Esophagus muscularis mucosa (tissue), 4 donors: ENCODE results near the gene CARM1. TPM values are rescaled to one million over a fixed set of nuclear protein-coding genes. Genes with fewer than 3 reads are reported as not detected.

Experiments used
- DNase-seq: peaks from one replicate; pipeline ENCODE4 v3.0.0-alpha.2; 2017; ENCODE audit errors: extremely low spot score
- H3K27ac ChIP-seq, 4 donors: fragments of 200-600 bp; sonication (generic); replicated peaks in 1 of 4; 1 replicate in 3 of 4; 2 replicates in 1 of 4; pipeline ENCODE4 v1.5.1; 2016 to 2019; ENCODE audit warnings: mild to moderate bottlenecking in 1 of 4
- H3K27me3 ChIP-seq, 4 donors: fragments of 200-600 bp; sonication (generic); one replicate each; pipeline versions ENCODE4 v1.5.1 to v1.6.0; 2016 to 2019
- H3K36me3 ChIP-seq, 4 donors: fragments of 200-600 bp; sonication (generic); one replicate each; pipeline ENCODE4 v1.5.1; 2016 to 2019
- H3K4me1 ChIP-seq, 4 donors: fragments of 200-600 bp; sonication (generic); one replicate each; pipeline ENCODE4 v1.5.1; 2016 to 2019
- H3K4me3 ChIP-seq, 4 donors: fragments of 200-600 bp; sonication (generic); 1 replicate in 2 of 4; 2 replicates in 2 of 4; pipeline ENCODE4 v1.5.1; 2016 to 2019; ENCODE audit warnings: mild to moderate bottlenecking in 4 of 4, moderate library complexity in 1 of 4
- H3K9me3 ChIP-seq, 4 donors: fragments of 200-600 bp; sonication (generic); 1 replicate in 3 of 4; 2 replicates in 1 of 4; pipeline ENCODE4 v1.5.1; 2016 to 2019
- CTCF ChIP-seq, 3 experiments: fragments of 200-600 bp in 2 of 3; fragments of 450-650 bp in 1 of 3; sonication (generic) in 2 of 3; IDR thresholded peaks; one replicate each; pipeline ENCODE4 v1.5.1; 2017 to 2019; ENCODE audit warnings: antibody characterized with exemption in 3 of 3, mild to moderate bottlenecking in 2 of 3, moderate library complexity in 1 of 3
- EP300 ChIP-seq: sonication (generic); formaldehyde crosslinking; IDR thresholded peaks from one replicate; pipeline ENCODE4 v1.6.1; 2017; ENCODE audit warnings: antibody characterized with exemption
- POLR2A ChIP-seq: fragments of 450-650 bp; IDR thresholded peaks from one replicate; pipeline ENCODE4 v1.6.1; 2017; ENCODE audit warnings: antibody characterized with exemption, moderate library complexity, mild to moderate bottlenecking, low read depth
- POLR2AphosphoS5 ChIP-seq, 2 donors: sonication (generic); formaldehyde crosslinking; IDR thresholded peaks; one replicate each; pipeline ENCODE4 v1.6.1; 2017; ENCODE audit warnings: antibody characterized with exemption in 2 of 2
- WGBS: methylation state at CpG from one replicate; pipeline ENCODE4 v1.1.5; 2018; 5-methylcytosine and 5-hydroxymethylcytosine counted together
- intact Hi-C: fragments of 100-400 bp; cut with DNase I; formaldehyde crosslinking; loops from one replicate; pipeline ENCODE4 v1.15.1; 2023
- total RNA-seq, 4 donors: library from RNA; depleted of rRNA; stranded (reverse); fragments of >200 nt; gene quantifications; one replicate each; pipeline versions ENCODE4 v1.1.0 to v1.2.1, GENCODE V29; 2016

Gene CARM1
- total RNA-seq, 4 donors from 2014 or later: 24.9 to 43.5 (median 30.6) TPM

DNA sequence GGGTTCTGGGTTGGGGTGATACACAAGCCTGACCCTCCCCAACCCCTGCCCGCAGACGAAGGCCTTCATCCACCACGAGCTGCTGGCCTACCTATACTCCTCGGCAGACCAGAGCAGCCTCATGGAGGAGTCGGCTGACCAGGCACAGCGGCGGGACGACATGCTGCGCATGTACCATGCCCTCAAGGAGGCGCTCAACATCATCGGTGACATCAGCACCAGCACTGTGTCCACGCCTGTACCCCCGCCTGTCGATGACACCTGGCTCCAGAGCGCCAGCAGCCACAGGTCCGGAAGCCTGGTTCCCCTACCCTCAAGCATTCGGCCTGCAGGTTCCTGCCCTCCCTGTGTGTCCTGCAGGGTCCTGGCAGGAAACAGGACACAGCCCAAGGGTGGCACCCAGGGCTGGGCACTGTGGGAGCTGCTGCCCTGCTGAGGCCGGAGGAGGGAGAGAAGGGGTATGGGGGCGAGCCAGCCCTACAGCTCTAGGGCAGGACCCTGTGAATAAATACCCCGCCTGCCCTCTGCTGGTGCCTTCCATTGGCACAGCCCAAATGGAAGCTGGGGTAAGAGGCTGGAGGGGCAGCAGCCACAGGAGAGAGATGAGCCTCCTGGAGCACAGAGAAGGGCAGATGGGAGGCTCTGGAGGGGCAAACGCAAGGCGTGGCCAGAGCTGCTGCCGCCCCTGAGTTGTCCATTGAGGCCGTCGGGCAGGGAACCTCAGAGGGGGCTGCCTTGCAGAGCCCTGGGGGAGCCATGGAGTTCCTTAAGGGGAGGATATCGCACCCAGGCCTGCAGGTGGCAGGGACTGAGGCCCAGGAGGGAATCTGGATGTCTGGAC, 42.2 kb upstream of the CARM1 start:
- Histone ChIP-seq H3K36me3 (peaks cover 57 to 96% (median 93%) of the 10 kb centered on the region in 4 donors), H3K9me3 (no peaks in the 10 kb centered on the region), H3K27me3 (no peaks in the 10 kb centered on the region), H3K27ac (no peak overlapping the region), H3K4me1 (no peaks in the 10 kb centered on the region), H3K4me3 (no peak overlapping the region)
- WGBS: 94% methylated on average over 22 of the region's 26 CpGs
- TF ChIP-seq CTCF (IDR thresholded peaks at IDR 0.05) (no peak), POLR2A (no peak), EP300 (no peak), POLR2AphosphoS5 (IDR thresholded peaks at IDR 0.05) (no peak)
- intact Hi-C loops: no loop called here
- no peak for DNase-seq

GRCh38 chr19:10829967-10830366, 41.4 kb upstream of the CARM1 start:
- Histone ChIP-seq H3K27me3 (no peaks in the 10 kb centered on the region), H3K9me3 (no peaks in the 10 kb centered on the region), H3K4me3 (no peak overlapping the region), H3K36me3 (peaks cover 50 to 89% (median 86%) of the 10 kb centered on the region in 4 donors), H3K27ac (no peak overlapping the region), H3K4me1 (peaks cover 0 to 4% (median 2%) of the 10 kb centered on the region in 4 donors)
- DNase-seq: no peak
- intact Hi-C loops: no loop called here
- TF ChIP-seq EP300: no peak
- WGBS: 83% methylated on average over 5 of the region's 16 CpGs

DNA sequence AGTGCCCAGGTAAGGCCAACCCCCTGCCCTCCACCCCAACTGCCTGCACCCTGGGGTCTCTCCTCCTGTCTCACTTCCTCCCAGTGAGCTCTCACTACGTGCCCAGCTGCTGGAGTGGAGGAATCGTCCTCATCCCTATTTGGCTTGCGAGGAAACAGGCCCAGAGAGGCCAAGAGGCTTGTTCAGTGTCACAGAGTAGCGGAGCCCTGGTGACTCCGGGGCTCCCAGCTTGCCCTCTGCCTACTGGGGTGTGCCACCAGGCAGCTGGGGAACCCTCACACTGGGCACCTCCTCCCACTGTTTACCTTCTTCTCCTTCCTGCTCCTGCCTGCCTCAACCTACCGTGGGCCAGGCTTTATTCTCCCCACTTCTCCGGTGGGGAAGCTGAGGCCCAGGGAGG, 41.0 kb upstream of the CARM1 start:
- intact Hi-C loops: no loop called here
- peaks cover 0 to 8% (median 6%) of the 10 kb centered on the region in 4 donors for H3K4me1 ChIP-seq
- H3K4me3 ChIP-seq: no peak overlapping the region
- H3K36me3 ChIP-seq: peaks cover 47 to 85% (median 82%) of the 10 kb centered on the region in 4 donors
- no peak overlapping the region for H3K27ac ChIP-seq
- no peak for TF ChIP-seq CTCF (IDR thresholded peaks at IDR 0.05)
- TF ChIP-seq EP300: no peak
- no peak for TF ChIP-seq POLR2A
- no peak for TF ChIP-seq POLR2AphosphoS5 (IDR thresholded peaks at IDR 0.05)
- WGBS: 81% methylated on average over 4 of the region's 7 CpGs
- no peaks in the 10 kb centered on the region for H3K27me3 ChIP-seq
- no peaks in the 10 kb centered on the region for H3K9me3 ChIP-seq
- no peak for DNase-seq

DNA sequence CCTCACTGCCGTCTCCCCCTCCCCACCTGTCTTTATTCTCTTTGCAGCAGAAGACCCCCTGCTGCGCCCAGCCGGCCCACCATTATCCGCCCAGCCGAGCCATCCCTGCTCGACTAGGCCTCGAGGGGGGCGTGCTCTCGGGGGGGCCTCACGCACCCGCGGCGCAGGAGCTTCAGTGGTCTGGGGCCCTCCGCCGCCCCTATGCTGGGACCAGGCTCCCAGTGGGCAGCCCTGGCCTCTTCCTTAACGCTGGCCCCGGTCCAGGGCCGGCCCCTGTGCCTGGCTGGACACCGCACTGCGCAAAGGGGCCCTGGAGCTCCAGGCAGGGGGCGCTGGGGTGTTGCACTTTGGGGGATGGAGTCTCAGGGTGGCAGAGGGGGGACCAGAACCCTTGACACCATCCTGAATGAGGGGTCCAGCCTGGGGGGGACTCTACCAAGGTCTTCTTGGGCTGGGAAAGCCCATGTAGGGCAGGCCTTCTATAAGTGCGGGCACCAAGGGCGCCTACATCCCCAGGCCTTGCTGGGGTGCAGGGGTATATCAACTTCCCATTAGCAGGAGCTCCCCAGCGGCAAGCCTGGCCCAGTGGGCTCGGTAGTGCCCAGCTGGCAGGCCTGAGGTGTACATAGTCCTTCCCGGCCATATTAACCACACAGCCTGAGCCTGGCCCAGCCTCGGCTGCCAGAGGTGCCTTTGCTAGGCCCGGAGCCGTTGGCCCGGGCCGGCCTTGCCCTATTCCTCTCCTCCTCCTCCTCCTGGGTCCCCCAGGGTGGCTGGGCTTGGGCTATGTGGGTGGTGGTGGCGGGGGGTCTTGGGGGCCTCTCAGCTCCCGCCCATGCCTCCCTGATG, 40.2 kb upstream of the CARM1 start:
- no peak for TF ChIP-seq POLR2A
- peaks cover 0 to 10% (median 9%) of the 10 kb centered on the region in 4 donors for H3K4me1 ChIP-seq
- no peaks in the 10 kb centered on the region for H3K9me3 ChIP-seq
- no peak for DNase-seq
- WGBS: 89% methylated on average over 16 of the region's 33 CpGs
- intact Hi-C loops: no loop called here
- peaks cover 39 to 77% (median 74%) of the 10 kb centered on the region in 4 donors for H3K36me3 ChIP-seq
- no peak overlapping the region for H3K4me3 ChIP-seq
- peak overlapping the region in 1 of 4 donors; percentile 26 for H3K27ac ChIP-seq
- no peaks in the 10 kb centered on the region for H3K27me3 ChIP-seq

DNA sequence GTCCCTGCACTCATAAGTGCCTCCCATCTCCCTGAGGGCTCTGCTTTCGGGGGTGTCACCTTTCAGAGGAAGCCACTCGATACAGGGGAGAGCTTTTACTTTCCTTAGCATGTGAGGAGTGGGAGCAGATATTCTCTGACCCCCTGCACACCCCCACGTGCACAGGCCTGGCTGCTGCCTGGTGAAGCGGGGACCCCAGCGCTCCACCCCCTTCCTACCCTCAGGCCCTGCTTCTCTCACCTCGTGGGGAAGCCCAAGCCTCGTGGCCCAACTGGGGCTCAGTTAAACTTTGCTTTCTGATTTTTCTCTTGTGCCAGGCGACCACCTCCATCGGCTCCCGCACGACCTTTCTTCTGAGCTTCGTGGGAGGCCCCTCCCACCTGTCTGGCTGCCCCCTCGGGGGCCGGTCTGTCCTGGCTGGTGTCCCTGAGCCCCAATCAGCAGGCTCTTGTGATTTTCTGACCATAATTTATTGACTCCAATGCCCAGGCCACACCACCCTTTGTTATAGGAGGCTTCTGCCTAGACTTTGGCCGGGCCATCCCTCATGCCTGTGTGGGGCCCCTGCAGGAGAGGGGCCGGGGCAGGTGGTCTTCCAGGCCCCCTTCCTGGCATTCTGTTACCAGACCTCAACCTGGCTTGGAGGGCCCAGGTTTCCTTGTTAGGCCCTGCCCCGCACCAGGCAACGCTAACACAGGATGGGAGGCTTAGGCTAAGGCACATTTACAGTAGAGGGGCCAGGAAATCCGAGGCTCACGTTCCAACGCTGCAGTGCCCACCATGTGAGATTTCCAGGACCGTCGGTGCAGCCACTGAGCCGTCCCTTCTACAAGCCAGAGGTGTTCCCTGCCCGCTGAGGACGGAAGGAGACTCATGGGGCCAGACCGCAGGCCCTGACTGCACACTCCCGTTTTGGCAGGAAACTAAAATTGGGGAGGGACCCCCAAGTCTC, 39.1 kb upstream of the CARM1 start:
- 75% methylated on average over 16 of the region's 28 CpGs for WGBS
- intact Hi-C loops: no loop called here
- H3K27me3 ChIP-seq: no peaks in the 10 kb centered on the region
- no peak overlapping the region for H3K27ac ChIP-seq
- TF ChIP-seq POLR2A: no peak
- no peak for TF ChIP-seq POLR2AphosphoS5 (IDR thresholded peaks at IDR 0.05)
- TF ChIP-seq EP300: no peak
- TF ChIP-seq CTCF (IDR thresholded peaks at IDR 0.05): no peak
- no peak overlapping the region for H3K4me3 ChIP-seq
- H3K36me3 ChIP-seq: peaks cover 29 to 66% (median 63%) of the 10 kb centered on the region in 4 donors
- H3K9me3 ChIP-seq: peaks cover 0 to 6% (median 3%) of the 10 kb centered on the region in 4 donors
- H3K4me1 ChIP-seq: peaks cover 7 to 19% (median 16%) of the 10 kb centered on the region in 4 donors
- no peak for DNase-seq
